IMR-90 (cell line): ENCODE measurements around the gene TRPC3. TPM values are rescaled to one million over a fixed set of nuclear protein-coding genes. Genes with fewer than 3 reads are reported as not detected.
A peak's percentile ranks its signal among the peaks of the same experiment; 100 is the strongest.

Source experiments
- ATAC-seq: fragments of 200-7000 bp; cut with Tn5 transposase; 2 replicates; pipeline ENCODE4 v1.9.1; 2020; ENCODE audit warnings: low read depth, mild to moderate bottlenecking, moderate library complexity
- BruUV-seq: library from RNA; stranded (reverse); fragments of 400-500 nt; replicated peaks from 2 replicates; lab custom pipeline; 2021; lab: Mats Ljungman, UMichigan
- CTCF ChIA-PET: fragments of 300-600 bp; formaldehyde crosslinking; extraction: SDS; loops from one replicate; lab custom pipeline; 2021; ENCODE audit warnings: antibody characterized with exemption; lab: Yijun Ruan, JAX
- POLR2A ChIA-PET: fragments of 300-600 bp; sonication (Branson Sonifier 250); formaldehyde crosslinking; loops from one replicate; lab custom pipeline; 2022; ENCODE audit warnings: antibody characterized with exemption; ENCODE audit not compliant: unreplicated experiment; lab: Charles Lee
- DNase-seq: peaks from one replicate; pipeline ENCODE4 v3.0.0; 2013
- H2AFZ ChIP-seq: replicated peaks from 2 replicates; pipeline ENCODE3; 2013; ENCODE audit warnings: low read length, mild to moderate bottlenecking; ENCODE audit not compliant: poor library complexity
- H2AK5ac ChIP-seq: 2 replicates; pipeline ENCODE4 v1.6.1; 2013; ENCODE audit warnings: low read depth, low read length, inconsistent platforms
- H2AK9ac ChIP-seq: replicated peaks from 2 replicates; pipeline ENCODE3; 2013; ENCODE audit warnings: mild to moderate bottlenecking, low read depth, low read length, moderate library complexity; ENCODE audit not compliant: poor library complexity
- H2BK120ac ChIP-seq: 2 replicates; pipeline ENCODE4 v1.6.1; 2013; ENCODE audit warnings: low read depth, low read length, inconsistent platforms
- H2BK15ac ChIP-seq: 3 replicates; pipeline ENCODE4 v1.6.1; 2013; ENCODE audit warnings: low read depth, low read length, inconsistent platforms
- H2BK20ac ChIP-seq: 2 replicates; pipeline ENCODE4 v1.6.1; 2013; ENCODE audit warnings: low read depth, mild to moderate bottlenecking, inconsistent platforms, low read length, moderate library complexity
- H2BK5ac ChIP-seq: 2 replicates; pipeline ENCODE4 v1.6.1; 2013; ENCODE audit warnings: mild to moderate bottlenecking, low read depth, low read length, inconsistent platforms; ENCODE audit not compliant: poor library complexity, severe bottlenecking
- H3K14ac ChIP-seq: replicated peaks from 2 replicates; pipeline ENCODE4 v1.6.1; 2013; ENCODE audit warnings: low read depth, low read length, inconsistent platforms
- H3K18ac ChIP-seq: 2 replicates; pipeline ENCODE4 v1.6.1; 2013; ENCODE audit warnings: low read depth, low read length, control low read depth
- H3K23ac ChIP-seq: 2 replicates; pipeline ENCODE4 v1.6.1; 2013; ENCODE audit warnings: low read depth, low read length, inconsistent platforms
- H3K27ac ChIP-seq: 2 replicates; pipeline ENCODE4 v1.5.1; 2013; ENCODE audit warnings: mild to moderate bottlenecking, control low read depth, low read length; ENCODE audit not compliant: insufficient read depth
- H3K27me3 ChIP-seq: 2 replicates; pipeline ENCODE4 v1.6.1; 2013; ENCODE audit warnings: low read length; ENCODE audit not compliant: control insufficient read depth, insufficient read depth
- H3K36me3 ChIP-seq: 2 replicates; pipeline ENCODE4 v1.6.1; 2013; ENCODE audit warnings: low read length, mixed read lengths; ENCODE audit not compliant: control insufficient read depth, insufficient read depth
- H3K4ac ChIP-seq: 2 replicates; pipeline ENCODE4 v1.6.1; 2013; ENCODE audit warnings: low read depth, low read length, inconsistent platforms
- H3K4me1 ChIP-seq: 2 replicates; pipeline ENCODE4 v1.6.1; 2013; ENCODE audit warnings: low read length, mixed read lengths; ENCODE audit not compliant: control insufficient read depth, insufficient read depth
- H3K4me2 ChIP-seq: 2 replicates; pipeline ENCODE4 v1.6.1; 2013; ENCODE audit warnings: low read depth, mild to moderate bottlenecking, control low read depth, low read length, moderate library complexity
- H3K4me3 ChIP-seq: 2 replicates; pipeline ENCODE4 v1.5.1; 2013; ENCODE audit warnings: low read depth, mild to moderate bottlenecking, control low read depth, low read length, moderate library complexity; ENCODE audit not compliant: insufficient read depth
- H3K56ac ChIP-seq: 2 replicates; pipeline ENCODE4 v1.6.1; 2013; ENCODE audit warnings: low read length, inconsistent platforms; ENCODE audit not compliant: insufficient read depth; ENCODE audit errors: extremely low read depth
- H3K79me1 ChIP-seq, 2 experiments: 2 replicates each; pipeline ENCODE4 v1.6.1; 2013; ENCODE audit warnings: low read length in 2 of 2, inconsistent platforms in 1 of 2, low read depth in 1 of 2
- H3K9ac ChIP-seq: 2 replicates; pipeline ENCODE4 v1.6.1; 2013; ENCODE audit warnings: low read depth, low read length, control low read depth
- H3K9me1 ChIP-seq: 2 replicates; pipeline ENCODE4 v1.6.1; 2013; ENCODE audit warnings: low read length, inconsistent platforms; ENCODE audit not compliant: insufficient read depth
- H3K9me3 ChIP-seq: 2 replicates; pipeline ENCODE4 v1.6.1; 2013; ENCODE audit warnings: low read length; ENCODE audit not compliant: control insufficient read depth, insufficient read depth
- H4K20me1 ChIP-seq: 2 replicates; pipeline ENCODE4 v1.6.1; 2013; ENCODE audit warnings: low read length, inconsistent platforms; ENCODE audit not compliant: insufficient read depth
- H4K5ac ChIP-seq: 2 replicates; pipeline ENCODE4 v1.6.1; 2013; ENCODE audit warnings: mild to moderate bottlenecking, low read depth, low read length, control low read depth
- H4K8ac ChIP-seq, 2 experiments: 2 replicates each; pipeline ENCODE4 v1.6.1; 2013; ENCODE audit warnings: low read depth in 2 of 2, low read length in 2 of 2, control low read depth in 1 of 2, inconsistent platforms in 1 of 2
- H4K91ac ChIP-seq: 2 replicates; pipeline ENCODE4 v1.6.1; 2013; ENCODE audit warnings: low read depth, low read length, inconsistent platforms; ENCODE audit not compliant: insufficient read depth
- BHLHE40 ChIP-seq: fragments of 150-350 bp; IDR thresholded peaks from 2 replicates; pipeline ENCODE4 v1.6.1; 2016; ENCODE audit warnings: mild to moderate bottlenecking, low read depth, low read length
- CEBPB ChIP-seq: IDR thresholded peaks from 2 replicates; pipeline ENCODE4 v1.6.1; 2012; ENCODE audit warnings: low read depth, low read length, improper control_type of control experiment
- FOS ChIP-seq: fragments of 150-350 bp; IDR thresholded peaks from 2 replicates; pipeline ENCODE4 v1.6.1; 2016; ENCODE audit warnings: low read depth, low read length
- MAFK ChIP-seq: IDR thresholded peaks from 2 replicates; pipeline ENCODE4 v1.6.1; 2012; ENCODE audit warnings: low read depth, low read length, improper control_type of control experiment
- MXI1 ChIP-seq: IDR thresholded peaks from 2 replicates; pipeline ENCODE4 v1.6.1; 2012; ENCODE audit warnings: low read depth, mild to moderate bottlenecking, low read length, moderate library complexity, borderline replicate concordance
- POLR2A ChIP-seq: IDR thresholded peaks from 2 replicates; pipeline ENCODE4 v1.6.1; 2012; ENCODE audit warnings: mild to moderate bottlenecking, low read depth, low read length
- RFX5 ChIP-seq: IDR thresholded peaks from 2 replicates; pipeline ENCODE4 v1.8.0; 2012; ENCODE audit warnings: low read depth, mild to moderate bottlenecking, low read length, moderate library complexity
- SMC3 ChIP-seq: fragments of 150-350 bp; IDR thresholded peaks from 2 replicates; pipeline ENCODE4 v1.6.1; 2016; ENCODE audit warnings: low read depth, mild to moderate bottlenecking, antibody characterized with exemption, low read length, moderate library complexity
- WGBS, 2 experiments: methylation state at CpG; one replicate each; pipeline versions ENCODE4 v1.1.5 to v1.1.7; 2013; ENCODE audit warnings: missing lambda C conversion rate in 2 of 2; ENCODE audit not compliant: insufficient read length in 1 of 2; ENCODE audit errors: extremely low coverage in 2 of 2; 5-methylcytosine and 5-hydroxymethylcytosine counted together
- dilution Hi-C: fragments of 300-500 bp; cut with HindIII; formaldehyde crosslinking; loops from one replicate; pipeline ENCODE4 v1.14.3; 2018; ENCODE audit warnings: low sequenced_read_pairs; ENCODE audit not compliant: unreplicated experiment
- in situ Hi-C: fragments of 300-500 bp; cut with MboI; formaldehyde crosslinking; loops from 3 replicates; pipeline ENCODE4 v1.14.3; 2019; ENCODE audit warnings: low sequenced_read_pairs, inconsistent platforms, mixed read lengths
- intact Hi-C: fragments of 100-400 bp; cut with micrococcal nuclease; formaldehyde crosslinking; loops from 2 replicates; pipeline ENCODE4 v1.10.0; 2022
- polyA plus RNA-seq, 3 experiments: library from polyadenylated mRNA; depleted of rRNA; stranded (reverse); fragments of >200 nt; gene quantifications; 2 replicates each; pipeline ENCODE4 v1.2.3, GENCODE V29; 2012; ENCODE audit warnings: low replicate concordance in 1 of 3
- total RNA-seq: library from RNA; depleted of rRNA; stranded (reverse); fragments of >200 nt; gene quantifications from 2 replicates; pipeline ENCODE4 v1.2.3, GENCODE V29; 2012

TRPC3 gene
- total and polyA plus RNA-seq, 2 of the 4 experiments (the other 2 are of a cell fraction): 1.1 to 2.7 TPM

GRCh38 chr4:121885115-121885514 is 66.7 kb downstream of the TRPC3 start:
- BruUV-seq: no TSS peak
- CTCF ChIA-PET: interaction anchor here (0.6 kb wide), 1 partner anchor 377 kb away, joined by 3 read pairs; no protein-coding TSS in a partner anchor
- WGBS, 2 experiments: no CpG with 5 or more reads among the region's 2 CpGs

More at GRCh38 chr4:121885115-121885514, 66.7 kb downstream of the TRPC3 start:
- no peak overlapping the region for H3K4me2 ChIP-seq
- H3K4me3 ChIP-seq: no peak overlapping the region
- no peak overlapping the region for H4K91ac ChIP-seq
- DNase-seq (no peak), ATAC-seq (no peak)
- H4K8ac ChIP-seq: no peak overlapping the region
- no peak overlapping the region for H3K9ac ChIP-seq
- no peaks in the 10 kb centered on the region for H3K36me3 ChIP-seq
- no peak overlapping the region for H3K56ac ChIP-seq
- H2BK15ac ChIP-seq: no peak overlapping the region
- H3K79me1 ChIP-seq: no peaks in the 10 kb centered on the region
- no peaks in the 10 kb centered on the region for H3K4me1 ChIP-seq
- H3K18ac ChIP-seq: no peak overlapping the region
- POLR2A ChIA-PET: no interaction called here
- no peak overlapping the region for H2AK9ac ChIP-seq
- H3K27ac ChIP-seq: no peak overlapping the region
- no peak overlapping the region for H3K4ac ChIP-seq
- no peaks in the 10 kb centered on the region for H4K20me1 ChIP-seq
- dilution Hi-C loops: no loop called here
- no peak overlapping the region for H4K5ac ChIP-seq
- no peaks in the 10 kb centered on the region for H3K9me1 ChIP-seq
- in situ Hi-C loops: no loop called here
- no peak overlapping the region for H2BK5ac ChIP-seq
- intact Hi-C loops: no loop called here
- H2AFZ ChIP-seq: no peak overlapping the region
- H2AK5ac ChIP-seq: no peak overlapping the region
- TF ChIP-seq MAFK (no peak), MXI1 (no peak), BHLHE40 (no peak), FOS (no peak), RFX5 (no peak), POLR2A (no peak), SMC3 (no peak), CEBPB (peak; percentile 63)
- H3K23ac ChIP-seq: no peak overlapping the region
- H3K27me3 ChIP-seq: no peaks in the 10 kb centered on the region
- H2BK120ac ChIP-seq: no peak overlapping the region
- no peak overlapping the region for H3K14ac ChIP-seq
- no peaks in the 10 kb centered on the region for H3K9me3 ChIP-seq
- H2BK20ac ChIP-seq: no peak overlapping the region
